OCI-LY7 (cell line): Measurements from ENCODE around the gene VAMP5. TPM values are rescaled to one million over a fixed set of nuclear protein-coding genes. Genes with fewer than 3 reads are reported as not detected.
"Not testable (repeated sequence)": the region's sequence is repeated elsewhere in the genome, so short reads cannot be mapped to it uniquely, and the experiment has no call there.

Source experiments
- BruUV-seq: library from RNA; stranded (reverse); fragments of 400-500 nt; replicated peaks from 2 replicates; lab custom pipeline; 2021; lab: Mats Ljungman, UMichigan
- CTCF ChIA-PET: fragments of 300-600 bp; sonication (Branson Sonifier 250); formaldehyde crosslinking; loops from one replicate; lab custom pipeline; 2022; ENCODE audit warnings: antibody characterized with exemption; ENCODE audit not compliant: unreplicated experiment; lab: Charles Lee
- POLR2A ChIA-PET: fragments of 300-600 bp; sonication (Branson Sonifier 250); formaldehyde crosslinking; loops from one replicate; lab custom pipeline; 2022; ENCODE audit warnings: antibody characterized with exemption; lab: Charles Lee
- DNase-seq: peaks from one replicate; pipeline ENCODE4 v3.0.0-alpha.2; 2015; ENCODE audit warnings: low spot score
- H2AFZ ChIP-seq: fragments of 200-600 bp; sonication (generic), shearing (Covaris generic); 2 replicates; pipeline ENCODE4 v1.6.1; 2014; ENCODE audit warnings: mild to moderate bottlenecking, antibody characterized with exemption, low read length, moderate library complexity
- H3K27ac ChIP-seq: fragments of 200-600 bp; sonication (generic); 2 replicates; pipeline ENCODE4 v1.5.1; 2014; ENCODE audit warnings: mixed run types, low read depth, mild to moderate bottlenecking, moderate library complexity, low read length, inconsistent platforms; ENCODE audit not compliant: poor library complexity, severe bottlenecking
- H3K36me3 ChIP-seq: fragments of 200-600 bp; sonication (generic); 2 replicates; pipeline ENCODE4 v1.6.1; 2014; ENCODE audit warnings: mild to moderate bottlenecking, antibody characterized with exemption, low read length, moderate library complexity, mixed read lengths; ENCODE audit not compliant: insufficient read depth
- H3K4me1 ChIP-seq: fragments of 200-600 bp; sonication (generic); 2 replicates; pipeline ENCODE4 v1.5.1; 2014; ENCODE audit warnings: mild to moderate bottlenecking, low read length; ENCODE audit not compliant: insufficient read depth, poor library complexity, severe bottlenecking
- H3K4me2 ChIP-seq: fragments of 200-600 bp; sonication (generic); 2 replicates; pipeline ENCODE4 v1.6.1; 2014; ENCODE audit warnings: mild to moderate bottlenecking, low read length
- H3K4me3 ChIP-seq: fragments of 200-600 bp; sonication (generic); 2 replicates; pipeline ENCODE4 v1.5.1; 2014; ENCODE audit warnings: mild to moderate bottlenecking, low read depth, low read length; ENCODE audit not compliant: poor library complexity, severe bottlenecking
- H3K79me2 ChIP-seq: fragments of 200-600 bp; sonication (generic); 2 replicates; pipeline ENCODE4 v1.6.1; 2016; ENCODE audit warnings: low read depth, mild to moderate bottlenecking, low read length, moderate library complexity, mixed read lengths; ENCODE audit not compliant: insufficient read depth
- H3K9me2 ChIP-seq: fragments of 200-600 bp; sonication (generic); 2 replicates; pipeline ENCODE4 v1.6.1; 2016; ENCODE audit warnings: mild to moderate bottlenecking, low read length, mixed read lengths; ENCODE audit not compliant: insufficient read depth
- H3K9me3 ChIP-seq: fragments of 200-600 bp; sonication (generic); 2 replicates; pipeline ENCODE4 v1.6.1; 2014; ENCODE audit warnings: mild to moderate bottlenecking, mixed run types, low read length, mixed read lengths
- H4K20me1 ChIP-seq: fragments of 200-600 bp; sonication (generic); 2 replicates; pipeline ENCODE4 v1.6.1; 2014; ENCODE audit warnings: mild to moderate bottlenecking, antibody characterized with exemption, low read length, moderate library complexity, mixed read lengths; ENCODE audit not compliant: insufficient read depth
- CTCF ChIP-seq: fragments of 200-600 bp; sonication (generic); conservative IDR thresholded peaks from 2 replicates; pipeline ENCODE4 v1.5.1; 2014; ENCODE audit warnings: mild to moderate bottlenecking, antibody characterized with exemption, low read length, moderate library complexity, mixed read lengths
- EZH2phosphoT487 ChIP-seq: fragments of 200-600 bp; sonication (generic); IDR thresholded peaks from 2 replicates; pipeline ENCODE4 v1.6.1; 2018; ENCODE audit warnings: low read depth, borderline replicate concordance, mild to moderate bottlenecking, mixed run types, antibody characterized with exemption, low read length, moderate library complexity, mixed read lengths
- intact Hi-C: fragments of 100-400 bp; cut with micrococcal nuclease; formaldehyde crosslinking; loops from one replicate; pipeline ENCODE4 v1.10.0; 2022; ENCODE audit not compliant: unreplicated experiment
- total RNA-seq, 2 experiments: library from RNA; depleted of rRNA in 1 of 2; stranded (reverse); fragments of >200 nt in 1 of 2; shearing (Covaris generic) in 1 of 2; gene quantifications; 2 replicates each; pipeline ENCODE4 v1.2.3, GENCODE V29; 2014 to 2022

Gene VAMP5
- total RNA-seq, 2 experiments from 2014 or later = 3.0 to 3.9 TPM

- H3K9me3 ChIP-seq = no peaks in the 10 kb centered on the region
- POLR2A ChIA-PET = interaction anchor here (0.5 to 1.4 kb wide), 2 partner anchors 9 to 11 kb away, joined by 3 read pairs; no protein-coding TSS in a partner anchor
Observed at GRCh38 chr2:85589982-85590791, 6.0 kb downstream of the VAMP5 start.

GRCh38 chr2:85590950-85591349, 6.7 kb downstream of the VAMP5 start:
- H3K79me2 ChIP-seq = peaks cover 3% of the 10 kb centered on the region; the same call in 1 of the 2 replicates
- intact Hi-C loops = no loop called here
- TF ChIP-seq CTCF = no peak
- no peaks in the 10 kb centered on the region for H3K9me3 ChIP-seq
- ChIA-PET POLR2A (interaction anchor here (0.6 to 1.4 kb wide), 2 partner anchors 12 to 79 kb away, joined by 3 read pairs; no protein-coding TSS in a partner anchor), CTCF (no interaction called here)
- BruUV-seq = no TSS peak
- peaks cover 11% of the 10 kb centered on the region for H3K4me1 ChIP-seq
- H3K4me2 ChIP-seq = no peak overlapping the region
- no peaks in the 10 kb centered on the region for H3K9me2 ChIP-seq
- H4K20me1 ChIP-seq = no peaks in the 10 kb centered on the region
- peaks cover 2% of the 10 kb centered on the region; the same call in 1 of the 2 replicates for H3K36me3 ChIP-seq
- H3K4me3 ChIP-seq = no peak overlapping the region
- no peak overlapping the region for H2AFZ ChIP-seq
- H3K27ac ChIP-seq = no peak overlapping the region
- no peak for DNase-seq

More at GRCh38 chr2:85589982-85590791, 6.0 kb downstream of the VAMP5 start:
- intact Hi-C loops = no loop called here
- no peak overlapping the region for H3K27ac ChIP-seq
- no peak overlapping the region for H2AFZ ChIP-seq
- H3K36me3 ChIP-seq = peaks cover 3% of the 10 kb centered on the region; the same call in 1 of the 2 replicates
- H3K4me1 ChIP-seq = peaks cover 17% of the 10 kb centered on the region
- no TSS peak for BruUV-seq
- TF ChIP-seq CTCF = no peak
- no peak for TF ChIP-seq EZH2phosphoT487
- H4K20me1 ChIP-seq = no peaks in the 10 kb centered on the region
- CTCF ChIA-PET = no interaction called here
- no peaks in the 10 kb centered on the region for H3K79me2 ChIP-seq
- no peak overlapping the region for H3K4me2 ChIP-seq
- no peak for DNase-seq
- H3K9me2 ChIP-seq = no peaks in the 10 kb centered on the region
- H3K4me3 ChIP-seq = no peak overlapping the region

GRCh38 chr2:85591563-85591962, 7.3 kb downstream of the VAMP5 start:
- ChIA-PET POLR2A (no interaction called here), CTCF (no interaction called here)
- Histone ChIP-seq H3K36me3 (no peaks in the 10 kb centered on the region; the same call in 1 of the 2 replicates), H3K4me2 (no peak overlapping the region), H3K79me2 (peaks cover 9% of the 10 kb centered on the region; the same call in 1 of the 2 replicates), H3K27ac (no peak overlapping the region), H3K9me3 (no peaks in the 10 kb centered on the region), H3K4me1 (peaks cover 17% of the 10 kb centered on the region), H4K20me1 (no peaks in the 10 kb centered on the region), H3K4me3 (no peak overlapping the region), H2AFZ (no peak overlapping the region), H3K9me2 (no peaks in the 10 kb centered on the region)
- intact Hi-C loops = no loop called here
- BruUV-seq = no TSS peak
- TF ChIP-seq CTCF (no peak), EZH2phosphoT487 (no peak)
- no peak for DNase-seq

- DNase-seq, CTCF ChIA-PET, H3K9me3 ChIP-seq, H3K36me3 ChIP-seq, BruUV-seq, H2AFZ ChIP-seq, intact Hi-C loops, H3K4me3 ChIP-seq, H4K20me1 ChIP-seq, H3K27ac ChIP-seq, POLR2A ChIA-PET, H3K4me2 ChIP-seq, H3K9me2 ChIP-seq: not testable (repeated sequence)
- Histone ChIP-seq H3K79me2 (peaks cover 12% of the 10 kb centered on the region; the same call in 1 of the 2 replicates), H3K4me1 (peaks cover 20% of the 10 kb centered on the region)
Observed at GRCh38 chr2:85592299-85592698, 8.1 kb downstream of the VAMP5 start.
